Panc1 (cell line): ENCODE data around the gene CLK2. TPM values are rescaled to one million over a fixed set of nuclear protein-coding genes. Genes with fewer than 3 reads are reported as not detected.
A peak's percentile ranks its signal among the peaks of the same experiment; 100 is the strongest.

ENCODE experiments used
- ATAC-seq: fragments of 200-7000 bp; cut with Tn5 transposase; 2 replicates; pipeline ENCODE4 v1.9.1; 2020; ENCODE audit warnings: mild to moderate bottlenecking, moderate library complexity
- BruUV-seq: library from RNA; stranded (reverse); fragments of 400-500 nt; replicated peaks from 2 replicates; lab custom pipeline; 2021; lab: Mats Ljungman, UMichigan
- CTCF ChIA-PET: fragments of 300-600 bp; sonication (Branson Sonifier 250); formaldehyde crosslinking; loops from one replicate; lab custom pipeline; 2022; ENCODE audit warnings: antibody characterized with exemption; lab: Charles Lee
- POLR2A ChIA-PET: fragments of 300-600 bp; sonication (Branson Sonifier 250); formaldehyde crosslinking; loops from one replicate; lab custom pipeline; 2022; ENCODE audit warnings: antibody characterized with exemption; lab: Charles Lee
- DNase-seq: peaks from one replicate; pipeline ENCODE4 v3.0.0-alpha.2; 2010; ENCODE audit warnings: low read depth, low spot score
- H3K27ac ChIP-seq: 2 replicates; pipeline ENCODE4 v1.5.1; 2011; ENCODE audit warnings: mild to moderate bottlenecking, low read length, inconsistent platforms
- H3K27me3 ChIP-seq: fragments of 200-500 bp; sonication (Bioruptor generic); 2 replicates; pipeline ENCODE4 v1.6.0; 2014; ENCODE audit warnings: low read length, inconsistent platforms; ENCODE audit not compliant: control insufficient read depth, insufficient read depth
- H3K36me3 ChIP-seq: fragments of 200-500 bp; sonication (Bioruptor generic); 2 replicates; pipeline ENCODE4 v1.5.1; 2014; ENCODE audit warnings: inconsistent platforms, mild to moderate bottlenecking, low read length, moderate library complexity; ENCODE audit not compliant: control insufficient read depth, insufficient read depth
- H3K4me1 ChIP-seq: 2 replicates; pipeline ENCODE4 v1.5.1; 2011; ENCODE audit warnings: inconsistent platforms, mild to moderate bottlenecking, low read length, moderate library complexity; ENCODE audit not compliant: control insufficient read depth, insufficient read depth
- H3K4me3 ChIP-seq, 2 experiments: 2 replicates each; pipeline ENCODE4 v1.5.1; 2011 to 2012; ENCODE audit warnings: low read depth in 2 of 2, low read length in 2 of 2, mild to moderate bottlenecking in 2 of 2, inconsistent platforms in 1 of 2, moderate library complexity in 1 of 2
- H3K9me3 ChIP-seq: fragments of 200-500 bp; sonication (Bioruptor generic); 2 replicates; pipeline ENCODE4 v1.5.1; 2014; ENCODE audit warnings: low read depth, mild to moderate bottlenecking, inconsistent platforms, low read length, moderate library complexity; ENCODE audit not compliant: control insufficient read depth, insufficient read depth
- CTCF ChIP-seq: fragments of 450-650 bp; IDR thresholded peaks from 2 replicates; pipeline ENCODE4 v1.5.1; 2017; ENCODE audit warnings: mild to moderate bottlenecking
- POLR2AphosphoS5 ChIP-seq: IDR thresholded peaks from 2 replicates; pipeline ENCODE4 v1.6.1; 2012; ENCODE audit warnings: mild to moderate bottlenecking, low read depth, low read length, moderate library complexity
- REST ChIP-seq, 2 experiments: IDR thresholded peaks; 2 replicates each; pipeline ENCODE4 v1.6.1; 2011 to 2012; ENCODE audit warnings: low read depth in 2 of 2, control low read depth in 1 of 2, low read length in 1 of 2, mild to moderate bottlenecking in 1 of 2, moderate library complexity in 1 of 2; ENCODE audit not compliant: insufficient read depth in 1 of 2
- SIN3A ChIP-seq: IDR thresholded peaks from 2 replicates; pipeline ENCODE4 v1.6.1; 2012; ENCODE audit warnings: low read depth, mild to moderate bottlenecking, low read length, moderate library complexity, borderline replicate concordance; ENCODE audit not compliant: insufficient read depth
- TCF7L2 ChIP-seq: IDR thresholded peaks from 2 replicates; pipeline ENCODE4 v1.6.1; 2011; ENCODE audit warnings: mild to moderate bottlenecking, low read depth, low read length, inconsistent platforms
- in situ Hi-C: cut with HindIII; loops from 2 replicates; pipeline ENCODE4 v1.10.0; 2016; ENCODE audit warnings: low sequenced_read_pairs, low pct_unique_long_range_greater_than_20kb
- intact Hi-C: fragments of 100-400 bp; cut with micrococcal nuclease; formaldehyde crosslinking; loops from one replicate; pipeline ENCODE4 v1.10.0; 2022; ENCODE audit not compliant: unreplicated experiment
- total RNA-seq: library from RNA; stranded (reverse); gene quantifications from one replicate; pipeline ENCODE4 v1.2.1, GENCODE V29; 2021; ENCODE audit not compliant: unreplicated experiment

The CLK2 gene
- total RNA-seq, 1 experiment from 2014 or later = 43.6 TPM

DNA sequence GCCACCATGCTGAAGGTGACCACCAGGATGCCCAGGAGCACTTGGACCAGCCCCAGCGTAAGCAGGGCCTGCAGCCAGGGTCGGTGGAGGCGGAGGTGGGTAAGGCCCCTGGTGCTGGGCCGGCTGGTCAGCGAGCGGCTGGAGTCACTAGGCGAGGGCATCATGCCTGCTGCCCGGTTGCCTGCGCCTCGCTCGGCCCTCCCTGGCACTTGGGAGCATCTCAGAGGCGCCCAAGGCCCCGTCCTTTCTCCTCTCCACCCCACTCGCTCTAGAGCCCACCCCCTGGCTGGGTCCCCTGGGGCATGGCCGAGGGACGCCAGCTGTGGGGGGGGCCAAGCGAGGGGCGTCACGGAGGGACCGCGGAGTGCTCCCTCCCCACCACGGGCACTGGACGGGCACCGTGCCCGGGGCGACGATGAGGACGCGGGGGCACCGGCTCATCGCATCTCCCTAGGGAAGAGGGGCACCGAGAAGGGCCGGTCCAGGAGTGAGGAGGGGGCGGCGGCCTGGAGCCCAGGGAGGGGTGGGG, 18.5 kb downstream of the CLK2 start:
- ATAC-seq = peak; percentile 8

GRCh38 chr1:155254228-155254713, 19.0 kb downstream of the CLK2 start:
- intact Hi-C loops (no loop called here), in situ Hi-C loops (no loop called here)
- H3K27ac ChIP-seq = peak overlapping the region; percentile 87
- POLR2A ChIA-PET = no interaction called here
- no peak for TF ChIP-seq POLR2AphosphoS5
- TF ChIP-seq TCF7L2 = no peak
- TF ChIP-seq SIN3A = no peak
- no peak for TF ChIP-seq CTCF
- TF ChIP-seq REST (IDR thresholded peaks at IDR 0.05; ENCODE audit: insufficient read depth in 1 of 2, low read depth in 2 of 2, low read length in 1 of 2) = no peak
- H3K9me3 ChIP-seq = no peaks in the 10 kb centered on the region
- peak overlapping the region; percentile 72 to 77 for H3K4me3 ChIP-seq
- DNase-seq (no peak), ATAC-seq (no peak; the same call in 1 of the 2 replicates)
- peaks cover 5% of the 10 kb centered on the region for H3K36me3 ChIP-seq
- CTCF ChIA-PET = no interaction called here
- no TSS peak for BruUV-seq
- peaks cover 8% of the 10 kb centered on the region for H3K4me1 ChIP-seq
- H3K27me3 ChIP-seq = no peaks in the 10 kb centered on the region

More for the DNA sequence above, 18.5 kb downstream of the CLK2 start:
- no TSS peak for BruUV-seq
- Histone ChIP-seq H3K4me3 (peak overlapping the region; percentile 72 to 77), H3K4me1 (peaks cover 8% of the 10 kb centered on the region), H3K27me3 (no peaks in the 10 kb centered on the region), H3K36me3 (peaks cover 5% of the 10 kb centered on the region), H3K9me3 (no peaks in the 10 kb centered on the region), H3K27ac (peak overlapping the region; percentile 87)
- intact Hi-C loops = no loop called here
- TF ChIP-seq SIN3A = no peak
- no peak for TF ChIP-seq CTCF
- no peak for TF ChIP-seq TCF7L2
- TF ChIP-seq POLR2AphosphoS5 = no peak
- TF ChIP-seq REST (IDR thresholded peaks at IDR 0.05; ENCODE audit: insufficient read depth in 1 of 2, low read depth in 2 of 2, low read length in 1 of 2) = no peak
- DNase-seq = no peak
- ChIA-PET POLR2A (no interaction called here), CTCF (no interaction called here)
- in situ Hi-C loops = no loop called here
